ENCODE data around the gene C16orf46. TPM values are rescaled to one million over a fixed set of nuclear protein-coding genes. Genes with fewer than 3 reads are reported as not detected.
A peak's percentile ranks its signal among the peaks of the same experiment; 100 is the strongest.

C16orf46 gene
- total and polyA plus RNA-seq, 2 experiments from 2014 or later = 0.59 to 1.4 TPM

- Mint-ChIP-seq H3K27me3 (ENCODE audit: insufficient read depth, low read depth, poor library complexity) (peaks cover 2% of the 10 kb centered on the region), H3K4me3 (no peak overlapping the region), H3K27ac (no peak overlapping the region; the same call in 1 of the 2 replicates), H3K4me1 (peaks cover 19% of the 10 kb centered on the region), H3K9me3 (no peaks in the 10 kb centered on the region), H3K36me3 (ENCODE audit: low read depth) (no peaks in the 10 kb centered on the region; the same call in 2 of the 3 replicates)
- no peak for TF ChIP-seq JUNB (IDR thresholded peaks at IDR 0.05; ENCODE audit: unreplicated experiment)
- TF ChIP-seq POLR2AphosphoS5 (IDR thresholded peaks at IDR 0.05; ENCODE audit: low read depth) = no peak
- no peak for TF ChIP-seq ZNF114 (CRISPR knock-in tag; IDR thresholded peaks at IDR 0.05)
- no peak for TF ChIP-seq CREB1 (CRISPR knock-in tag; IDR thresholded peaks at IDR 0.05; ENCODE audit: low read depth)
- DNase-seq (ENCODE audit: low spot score) (no peak), ATAC-seq (peak; percentile 55)
- 0 out of 2 replicates have a peak, but pooled peaks cover 3% of the 10 kb centered on the region for H3F3A ChIP-seq (replicated peaks; ENCODE audit: low read depth)
- peaks cover 19% of the 10 kb centered on the region for H3K4me1 ChIP-seq (ENCODE audit: insufficient read depth)
- H3K9me2 ChIP-seq (ENCODE audit: insufficient read depth) = no peaks in the 10 kb centered on the region
- H3K36me3 ChIP-seq (ENCODE audit: insufficient read depth) = no peaks in the 10 kb centered on the region
- no peak overlapping the region for H3K4me3 ChIP-seq
- no peaks in the 10 kb centered on the region for H4K20me1 ChIP-seq (replicated peaks; ENCODE audit: insufficient read depth)
- H3K4me2 ChIP-seq = 0 out of 2 replicates have a peak overlapping the region, but pooled peaks have one; percentile 66
- H2AFZ ChIP-seq = peak overlapping the region; percentile 85
- H3K79me2 ChIP-seq (replicated peaks; ENCODE audit: insufficient read depth) = no peaks in the 10 kb centered on the region
- H3K27me3 ChIP-seq (ENCODE audit: insufficient read depth) = no peaks in the 10 kb centered on the region
- H3K27ac ChIP-seq (ENCODE audit: low read depth) = no peak overlapping the region
Observed at GRCh38 chr16:81061307-81061640, 15.8 kb downstream of the C16orf46 start.

GRCh38 chr16:81060576-81061306, 16.3 kb downstream of the C16orf46 start:
- H3K4me3 Mint-ChIP-seq = peak overlapping the region; percentile 2; the same call in 1 of the 3 replicates
- Histone ChIP-seq H3K4me2 (peak overlapping the region; percentile 66), H3K4me1 (ENCODE audit: insufficient read depth) (peaks cover 19% of the 10 kb centered on the region), H3K36me3 (ENCODE audit: insufficient read depth) (no peaks in the 10 kb centered on the region), H3K4me3 (no peak overlapping the region), H2AFZ (peak overlapping the region; percentile 85), H3K9me2 (ENCODE audit: insufficient read depth) (no peaks in the 10 kb centered on the region), H3F3A (replicated peaks; ENCODE audit: low read depth) (0 out of 2 replicates have a peak, but pooled peaks cover 3% of the 10 kb centered on the region), H3K27me3 (ENCODE audit: insufficient read depth) (no peaks in the 10 kb centered on the region), H4K20me1 (replicated peaks; ENCODE audit: insufficient read depth) (no peaks in the 10 kb centered on the region), H3K79me2 (replicated peaks; ENCODE audit: insufficient read depth) (no peaks in the 10 kb centered on the region), H3K27ac (ENCODE audit: low read depth) (no peak overlapping the region)
- no peak overlapping the region; the same call in 1 of the 2 replicates for H3K27ac Mint-ChIP-seq
- no peaks in the 10 kb centered on the region for H3K9me3 Mint-ChIP-seq
- no peaks in the 10 kb centered on the region; the same call in 2 of the 3 replicates for H3K36me3 Mint-ChIP-seq (ENCODE audit: low read depth)
- DNase-seq (ENCODE audit: low spot score) (peak; percentile 37), ATAC-seq (peak; percentile 69)
- H3K27me3 Mint-ChIP-seq (ENCODE audit: insufficient read depth, low read depth, poor library complexity) = peaks cover 2% of the 10 kb centered on the region
- peaks cover 19% of the 10 kb centered on the region for H3K4me1 Mint-ChIP-seq
- TF ChIP-seq STAT1 (IDR thresholded peaks at IDR 0.05; ENCODE audit: unreplicated experiment) (no peak), POLR2AphosphoS5 (IDR thresholded peaks at IDR 0.05; ENCODE audit: low read depth) (no peak), ZNF114 (CRISPR knock-in tag; IDR thresholded peaks at IDR 0.05) (no peak), ZNF331 (CRISPR knock-in tag; IDR thresholded peaks at IDR 0.05; ENCODE audit: low read depth) (no peak), ZNF462 (CRISPR knock-in tag; IDR thresholded peaks at IDR 0.05) (no peak), CREB1 (CRISPR knock-in tag; IDR thresholded peaks at IDR 0.05; ENCODE audit: low read depth) (no peak), EZH2 (IDR thresholded peaks at IDR 0.05; ENCODE audit: low read depth, unreplicated experiment) (no peak), NANOG (IDR thresholded peaks at IDR 0.05; ENCODE audit: borderline replicate concordance) (no peak), CTCF (conservative IDR thresholded peaks at IDR 0.05; ENCODE audit: low read depth in 2 of 2) (no peak), JUNB (IDR thresholded peaks at IDR 0.05; ENCODE audit: unreplicated experiment) (no peak)

All from GM23338 (cell line).